COLO668 (cell line): ENCODE data around the gene ZBTB20.

Experiments used
- DNase-seq: peaks from one replicate; lab custom pipeline; 2025; ENCODE audit not compliant: unreplicated experiment; lab: John Stamatoyannopoulos, UW

ZBTB20 gene

GRCh38 chr3:115089481-115089880 lies 57.6 kb downstream of the ZBTB20 start:
- DNase-seq, result no peak

DNA sequence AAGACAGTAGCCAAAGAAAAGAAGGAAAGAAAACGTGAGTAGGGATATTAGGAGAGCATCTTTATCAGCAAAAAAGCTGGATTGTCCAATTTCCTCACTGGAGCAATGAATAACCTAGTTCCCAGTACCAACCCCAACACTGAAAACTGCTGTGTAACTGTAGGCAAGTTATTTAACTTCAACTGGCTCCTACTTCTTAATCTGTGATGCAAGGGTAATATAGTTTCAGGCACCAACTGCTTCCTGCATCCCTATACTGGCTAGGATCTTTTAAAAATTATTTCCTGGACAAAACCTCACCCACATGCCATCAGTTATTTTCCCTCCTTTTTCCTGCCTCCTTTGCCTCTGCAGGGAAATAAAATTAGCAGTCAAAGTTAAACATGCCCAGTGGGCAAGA lies 59.6 kb downstream of the ZBTB20 start:
- no peak for DNase-seq

DNA sequence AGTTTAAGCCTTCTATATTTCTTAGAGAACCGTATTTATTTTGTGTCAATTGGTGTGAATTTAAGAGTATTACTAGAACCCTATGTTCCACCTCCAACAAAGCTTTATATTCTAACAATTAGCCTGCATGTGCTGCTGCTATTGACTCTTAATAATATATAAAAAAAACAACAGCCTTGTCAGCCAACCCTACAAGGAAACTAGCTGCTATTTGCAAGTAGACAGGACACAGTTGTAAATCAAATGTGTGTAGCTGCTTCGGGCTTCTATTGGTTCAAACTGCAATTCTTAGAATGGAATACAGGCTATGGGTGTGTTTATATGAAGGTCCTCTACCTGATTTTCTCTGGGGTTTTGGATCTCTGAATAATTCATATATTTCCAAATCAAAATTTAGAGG lies 60.7 kb downstream of the ZBTB20 start:
- DNase-seq, result no peak

- DNase-seq, result no peak
These were observed 61.8 kb downstream of the ZBTB20 start for GRCh38 chr3:115085197-115085865.

DNA sequence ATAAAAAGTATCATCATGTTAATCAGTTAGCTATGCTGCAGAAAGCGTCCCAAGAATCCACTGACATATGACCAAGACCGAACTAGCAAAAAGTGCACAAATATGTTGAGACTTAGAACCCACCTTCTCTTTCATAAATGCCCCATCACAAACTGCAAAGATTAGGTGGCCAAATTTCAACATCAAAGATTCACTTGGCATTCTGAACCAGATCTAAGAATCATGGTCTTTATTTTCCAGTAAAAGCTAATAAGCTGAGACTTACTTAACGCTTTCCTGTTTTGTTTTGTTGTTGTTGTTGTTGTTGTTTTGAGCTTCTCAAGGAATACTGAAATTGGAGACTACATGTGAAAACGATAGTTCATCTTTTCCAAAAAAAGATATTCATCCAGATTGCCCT lies 62.4 kb downstream of the ZBTB20 start:
- DNase-seq, result no peak

- DNase-seq, result no peak
These were observed 64.8 kb downstream of the ZBTB20 start for GRCh38 chr3:115082260-115082659.

GRCh38 chr3:115081444-115081843 lies 65.6 kb downstream of the ZBTB20 start:
- no peak for DNase-seq

DNA sequence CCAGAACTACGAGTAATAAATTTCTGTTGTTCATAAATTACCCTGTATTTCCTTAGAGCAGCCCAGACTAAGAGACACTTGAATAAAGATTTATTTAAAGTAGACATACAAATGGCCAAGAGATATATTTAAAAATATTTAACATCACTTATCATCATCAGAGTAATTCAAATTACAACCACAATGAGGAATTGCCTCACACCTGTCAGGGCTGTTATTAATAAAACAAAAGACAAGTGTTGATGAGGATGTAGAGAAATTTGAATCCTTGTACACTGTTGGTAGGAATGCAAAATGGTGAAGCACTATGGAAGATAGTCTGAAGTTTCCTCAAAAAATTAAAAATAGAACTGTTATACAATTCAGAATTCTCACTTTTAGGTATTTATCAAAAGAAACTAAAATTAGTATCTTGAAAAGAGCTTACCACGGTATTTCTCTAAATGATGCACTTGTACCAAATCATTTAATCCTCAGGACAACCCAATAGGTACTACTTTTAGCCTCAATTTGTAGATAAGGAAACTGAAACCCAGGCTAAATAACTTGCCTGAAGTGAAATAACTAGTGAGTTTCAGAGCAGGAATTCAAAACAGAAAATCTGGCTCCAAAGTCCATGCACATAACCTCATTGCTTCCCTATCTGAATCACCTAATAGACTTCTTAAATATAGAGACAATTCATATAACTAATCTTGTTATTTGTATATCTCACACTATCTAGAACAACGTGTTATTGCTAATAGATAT lies 69.4 kb downstream of the ZBTB20 start:
- DNase-seq, result no peak

- DNase-seq, result no peak
These were observed 72.6 kb downstream of the ZBTB20 start for GRCh38 chr3:115074502-115074901.

- no peak for DNase-seq
These were observed 74.6 kb downstream of the ZBTB20 start for GRCh38 chr3:115072265-115073021.

- no peak for DNase-seq
These were observed 75.5 kb downstream of the ZBTB20 start for GRCh38 chr3:115071601-115072000.

GRCh38 chr3:115071166-115071565 lies 75.9 kb downstream of the ZBTB20 start:
- no peak for DNase-seq

- no peak for DNase-seq
These were observed 78.3 kb downstream of the ZBTB20 start for GRCh38 chr3:115068799-115069198.

GRCh38 chr3:115062412-115062956 lies 84.6 kb downstream of the ZBTB20 start:
- DNase-seq, result no peak

GRCh38 chr3:115062009-115062408 lies 85.1 kb downstream of the ZBTB20 start:
- DNase-seq, result no peak

DNA sequence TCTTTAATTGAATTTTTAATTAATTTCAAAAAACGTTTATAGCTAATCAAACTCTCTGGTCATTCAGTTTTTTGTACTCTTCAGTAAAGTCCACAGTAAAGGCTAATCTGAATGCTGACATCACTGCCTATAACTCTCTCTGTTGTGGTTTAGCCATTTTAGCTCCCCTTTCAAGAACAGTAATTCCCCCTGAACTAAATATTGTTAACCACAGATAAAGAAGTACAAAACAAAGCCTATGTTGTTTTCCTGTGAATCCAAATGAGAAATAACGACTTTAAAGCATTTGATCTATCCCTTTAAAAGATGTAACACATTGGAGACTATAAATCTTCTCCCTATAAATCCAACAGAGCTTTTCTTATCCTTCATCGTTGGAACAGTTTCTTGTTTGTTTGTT lies 94.2 kb downstream of the ZBTB20 start:
- DNase-seq, result no peak

GRCh38 chr3:115042351-115042750 lies 104.7 kb downstream of the ZBTB20 start:
- no peak for DNase-seq

DNA sequence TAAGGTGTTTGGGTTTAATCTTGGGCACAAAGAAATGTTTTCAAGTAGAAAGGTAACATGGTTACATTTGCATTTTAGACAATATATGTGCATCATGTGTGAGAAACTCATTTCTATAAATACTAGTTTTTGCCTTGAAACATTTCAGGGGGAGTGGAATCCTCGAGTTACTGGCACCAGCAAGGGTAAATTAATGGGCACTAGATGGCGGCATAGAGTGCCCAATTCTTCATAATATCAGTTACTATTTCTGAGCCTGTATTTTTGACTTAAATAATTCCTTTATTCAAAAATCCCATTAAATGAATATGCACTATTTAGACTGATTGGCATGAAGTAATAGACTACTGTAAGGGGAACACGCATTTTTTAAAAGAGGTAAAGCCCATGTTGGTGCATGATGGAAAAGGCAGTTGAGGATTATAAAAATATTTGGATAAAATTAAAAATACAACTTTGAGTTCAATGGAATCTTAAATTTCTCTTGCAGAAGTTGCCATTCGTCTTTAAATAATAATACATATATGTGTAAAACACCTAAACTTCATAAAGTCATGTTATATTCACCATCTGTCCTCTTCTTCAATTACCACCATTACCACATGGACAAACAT lies 106.3 kb downstream of the ZBTB20 start:
- peak; percentile 2 for DNase-seq

DNA sequence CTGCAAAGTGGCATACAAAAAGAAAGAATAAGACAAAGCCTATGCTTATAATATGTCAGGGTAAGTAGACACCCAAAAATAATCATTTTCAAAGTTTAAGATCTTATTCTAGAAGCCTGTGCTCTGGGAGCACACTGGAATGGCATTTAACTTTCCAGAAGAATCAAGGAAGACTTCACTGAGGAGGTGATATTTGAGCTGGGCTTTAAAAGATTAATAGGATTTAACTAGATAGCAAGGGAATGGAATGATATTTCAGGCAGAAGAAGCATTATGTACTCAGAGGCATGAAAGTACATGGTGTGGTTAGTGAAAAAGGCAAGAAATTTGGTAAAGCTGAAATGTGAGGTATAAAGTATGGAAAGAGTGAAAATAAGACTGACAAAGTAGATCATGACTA lies 106.8 kb downstream of the ZBTB20 start:
- no peak for DNase-seq

DNA sequence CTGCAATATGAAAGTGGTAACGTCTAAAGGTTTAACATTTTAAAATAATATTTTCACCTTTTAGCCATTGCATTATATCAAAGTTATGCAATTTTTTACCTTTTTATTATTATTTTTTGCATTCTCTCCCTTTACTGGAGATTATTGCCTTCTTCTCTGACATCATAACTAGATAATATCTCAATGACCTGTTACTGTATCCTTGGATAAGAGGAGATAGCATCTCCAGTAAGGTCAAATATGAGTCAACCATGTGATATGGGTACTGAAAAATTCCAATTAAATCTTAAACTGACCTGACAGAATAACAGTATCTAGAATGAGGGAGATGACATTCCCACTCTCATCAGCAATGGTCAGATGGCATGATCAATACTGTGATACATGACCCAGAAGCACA lies 108.3 kb downstream of the ZBTB20 start:
- no peak for DNase-seq

GRCh38 chr3:115022835-115023398 lies 124.2 kb downstream of the ZBTB20 start:
- no peak for DNase-seq
